Measurements from ENCODE around the gene ZDHHC14.
A peak's percentile ranks its signal among the peaks of the same experiment; 100 is the strongest.

ZDHHC14 gene

DNA sequence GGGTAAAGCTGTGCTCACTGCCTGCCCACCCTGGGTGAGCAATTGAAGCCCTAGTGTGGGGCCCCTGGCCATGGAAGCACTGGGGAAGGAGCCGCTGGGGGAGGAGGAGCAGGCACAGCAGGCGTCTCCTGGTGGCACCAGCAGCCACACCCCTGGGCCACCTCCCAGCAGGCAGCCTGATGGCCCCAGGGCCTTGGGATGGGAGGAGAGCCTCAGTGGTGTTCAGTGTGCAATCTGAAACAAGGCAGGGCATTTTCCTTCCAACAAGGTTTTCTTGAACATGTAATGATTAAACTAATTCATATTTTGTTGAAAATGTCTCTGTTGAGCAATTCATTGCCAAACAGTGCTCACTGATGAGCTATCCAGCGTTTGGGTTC, 151.0 kb downstream of the ZDHHC14 start:
- no peak for DNase-seq

GRCh38 chr6:157533048-157533871, 152.3 kb downstream of the ZDHHC14 start:
- no peak for DNase-seq

- no peak for DNase-seq
Measured at GRCh38 chr6:157534134-157534871, 153.3 kb downstream of the ZDHHC14 start.

DNA sequence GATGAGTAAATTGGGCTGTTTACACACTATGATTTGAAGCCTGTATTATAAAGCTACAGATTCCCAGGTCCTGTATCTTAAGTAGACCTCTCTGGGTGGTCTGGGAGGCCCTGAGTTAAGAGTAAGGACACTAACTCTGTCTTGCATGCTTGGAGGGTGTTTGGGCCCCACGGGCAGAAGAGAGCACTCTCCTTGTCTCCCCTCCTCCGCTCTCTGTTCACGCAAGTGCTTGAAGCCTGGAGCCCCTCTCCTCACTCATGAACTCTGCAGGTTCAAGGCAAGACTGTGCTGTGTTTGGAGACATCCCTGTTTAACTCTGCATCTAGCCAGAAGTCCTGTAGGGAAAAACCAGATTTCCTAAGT, 154.0 kb downstream of the ZDHHC14 start:
- DNase-seq, result no peak

DNA sequence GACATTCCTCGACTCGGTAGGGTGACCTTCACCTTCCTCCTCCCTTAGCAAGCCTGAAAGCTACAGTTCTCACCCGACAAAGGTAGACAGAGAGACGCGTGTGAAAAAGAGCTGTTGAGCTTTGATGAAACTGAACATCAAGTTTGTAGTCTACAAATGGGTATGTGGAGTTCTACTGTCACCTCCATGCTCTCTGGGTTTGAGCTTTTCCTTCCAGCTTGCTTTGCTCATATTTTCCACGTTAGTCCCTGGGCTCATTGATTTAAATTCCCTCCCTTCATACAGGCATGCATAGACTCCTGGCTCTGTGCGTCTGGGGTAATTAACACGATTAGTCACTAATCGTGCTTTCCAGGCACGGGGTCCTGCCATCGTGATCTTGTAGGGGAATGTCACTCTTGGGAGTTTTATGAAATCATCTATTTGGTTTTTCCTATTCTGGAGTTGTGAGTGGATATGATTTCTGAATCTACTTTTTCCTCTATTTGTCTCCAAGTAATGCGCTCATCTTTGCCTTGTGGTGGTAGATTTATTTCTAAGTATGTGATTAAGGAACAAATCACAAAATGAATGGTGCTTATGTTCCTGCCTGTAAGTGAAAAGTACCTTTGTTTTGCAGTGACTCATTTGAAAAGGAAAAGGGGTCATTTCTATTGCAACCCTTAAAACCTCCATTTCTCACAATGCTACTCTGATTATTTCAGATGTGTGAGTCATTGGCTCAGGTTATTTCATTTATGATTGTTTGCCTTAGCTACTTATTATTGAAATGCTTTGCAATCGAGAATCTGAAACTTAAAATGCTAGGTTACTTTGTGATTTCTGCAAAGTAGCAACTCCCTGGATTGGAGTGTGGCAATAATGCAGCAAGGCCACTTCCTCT, 154.6 kb downstream of the ZDHHC14 start:
- DNase-seq, result no peak

DNA sequence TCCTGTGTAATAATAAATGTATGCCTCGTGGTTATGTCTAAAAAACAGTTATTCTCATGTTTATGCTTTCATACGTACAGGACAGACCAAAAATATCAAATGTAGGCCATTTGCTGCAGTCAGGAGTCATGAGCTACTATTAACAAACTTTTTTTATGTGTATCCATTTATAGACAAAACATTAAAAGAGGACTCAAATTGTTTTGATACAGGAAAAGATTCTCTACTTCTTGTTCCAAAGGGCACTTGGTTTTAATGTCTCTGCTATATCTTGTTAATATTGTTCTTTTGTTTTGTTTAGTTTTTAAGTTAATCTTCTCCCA, 155.2 kb downstream of the ZDHHC14 start:
- no peak for DNase-seq

DNA sequence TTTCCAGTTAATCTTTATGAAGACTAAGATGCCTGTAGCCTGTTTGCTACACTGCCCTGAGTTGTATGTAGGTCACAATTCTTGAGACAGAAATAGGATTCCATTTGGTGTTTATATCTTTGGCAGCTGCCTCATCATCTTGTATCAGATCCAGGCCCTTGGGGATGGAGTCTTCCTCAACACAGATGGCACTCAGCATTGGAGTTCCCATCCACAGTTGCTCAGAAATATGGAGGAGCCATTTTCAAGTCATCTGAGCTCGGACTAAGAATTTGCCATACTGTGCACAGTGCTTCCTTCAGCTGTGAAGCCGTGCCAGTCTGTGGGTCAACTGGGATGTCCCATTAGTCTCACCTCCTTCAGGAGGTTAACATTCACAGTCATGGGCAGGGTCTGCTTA, 156.6 kb downstream of the ZDHHC14 start:
- no peak for DNase-seq

DNA sequence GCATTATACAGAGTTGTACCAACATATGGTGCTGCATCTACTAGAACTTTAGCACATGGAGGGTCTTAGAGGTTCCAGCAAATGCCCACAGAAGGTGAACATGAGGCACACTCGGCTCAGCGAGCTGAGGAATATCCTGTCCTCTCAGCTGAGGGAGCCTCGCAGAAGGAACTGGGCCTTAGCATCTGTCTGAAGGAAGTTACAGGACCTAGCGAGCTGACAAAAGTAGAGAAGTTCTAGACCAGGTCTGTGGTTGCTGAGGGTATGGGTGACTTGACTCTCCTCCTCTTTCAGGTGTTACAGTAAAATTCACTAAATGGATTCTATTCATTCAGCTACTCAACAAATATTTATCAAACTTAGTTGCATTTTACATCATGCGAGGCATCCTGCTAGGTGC, 157.2 kb downstream of the ZDHHC14 start:
- DNase-seq, result no peak

DNA sequence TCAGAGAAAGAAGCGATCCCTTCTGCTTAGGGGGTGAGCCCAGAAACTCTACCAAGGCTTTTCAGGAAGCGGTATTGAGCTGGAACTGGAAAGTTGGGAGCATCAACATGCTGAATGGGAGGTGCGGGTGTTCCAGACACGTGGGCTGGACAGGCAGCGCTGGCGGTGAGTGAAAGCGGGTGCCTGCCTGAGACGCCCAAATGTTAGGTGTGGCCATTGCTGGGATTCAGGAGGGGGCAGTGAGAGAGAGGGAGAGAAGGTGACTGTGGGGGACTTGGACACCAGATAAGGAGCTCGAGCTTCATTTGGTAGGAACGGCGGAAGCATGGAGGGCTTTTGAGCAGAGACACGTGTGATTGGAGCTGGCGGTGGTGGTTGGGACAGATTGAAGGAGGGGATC, 157.7 kb downstream of the ZDHHC14 start:
- DNase-seq, result no peak

GRCh38 chr6:157539421-157539822, 158.4 kb downstream of the ZDHHC14 start:
- no peak for DNase-seq

DNA sequence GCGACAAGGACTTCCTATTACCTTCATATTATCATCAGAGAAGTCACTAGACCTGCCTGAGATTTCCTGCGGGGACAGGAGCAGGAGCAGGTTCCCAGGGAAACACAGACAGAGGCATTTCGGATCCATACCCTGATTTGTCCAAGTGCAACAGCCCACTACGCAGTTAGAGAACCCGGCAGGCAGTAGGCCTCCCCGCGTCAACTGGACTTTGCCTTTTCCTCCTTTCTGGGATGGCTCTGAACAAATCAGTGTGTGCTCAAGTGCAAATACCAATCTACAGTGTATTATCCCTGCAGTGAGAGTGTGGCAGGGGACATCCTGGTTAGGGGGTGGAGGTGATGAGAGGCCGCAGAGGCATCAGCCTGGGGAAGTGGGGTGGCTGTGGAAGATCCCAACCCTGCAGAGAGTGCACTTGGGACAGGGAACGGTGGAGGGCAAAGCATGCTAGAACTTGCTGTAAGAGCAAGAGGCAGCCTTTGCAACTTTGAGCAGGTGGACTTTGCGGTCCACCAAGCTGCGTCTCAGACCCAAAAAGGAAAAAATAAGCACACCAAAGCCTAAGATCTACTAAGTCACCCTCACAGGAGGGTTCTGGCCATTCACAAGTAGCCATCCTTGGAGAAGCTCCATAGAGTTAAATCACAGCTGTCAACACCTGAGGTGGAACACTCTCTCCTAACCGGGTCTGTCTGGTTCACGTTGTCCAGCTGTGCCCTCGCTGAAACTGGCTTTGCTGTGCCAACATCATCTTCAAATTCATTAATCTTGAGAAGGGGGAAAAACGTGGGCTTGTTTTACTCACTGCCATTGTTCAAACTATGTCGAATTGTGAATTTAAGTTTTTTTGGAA, 159.1 kb downstream of the ZDHHC14 start:
- DNase-seq, result no peak

GRCh38 chr6:157541618-157542413, 160.8 kb downstream of the ZDHHC14 start:
- DNase-seq, result no peak

- no peak for DNase-seq
Measured at GRCh38 chr6:157542414-157543160, 161.6 kb downstream of the ZDHHC14 start.

- DNase-seq, result no peak
Measured at GRCh38 chr6:157546321-157546720, 165.3 kb downstream of the ZDHHC14 start.

DNA sequence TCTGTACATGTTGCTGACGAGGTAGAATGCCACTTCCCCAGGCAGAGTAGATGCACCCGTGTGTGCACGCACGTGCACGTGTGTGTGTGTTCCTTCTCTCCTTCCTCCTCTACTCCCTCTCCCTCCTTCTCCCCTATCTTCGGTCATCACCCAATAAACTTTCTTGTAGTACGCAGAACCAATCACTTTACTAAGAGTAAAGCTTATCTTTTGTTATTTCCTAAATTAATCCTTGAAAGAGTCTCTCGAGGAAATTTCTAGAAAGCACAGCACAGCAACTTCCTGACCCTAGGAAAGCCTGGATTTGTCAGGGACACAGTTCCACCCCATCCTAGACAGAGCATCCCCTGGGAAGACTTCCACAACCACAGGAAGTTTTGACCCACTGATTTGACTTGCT, 166.1 kb downstream of the ZDHHC14 start:
- DNase-seq, result no peak

DNA sequence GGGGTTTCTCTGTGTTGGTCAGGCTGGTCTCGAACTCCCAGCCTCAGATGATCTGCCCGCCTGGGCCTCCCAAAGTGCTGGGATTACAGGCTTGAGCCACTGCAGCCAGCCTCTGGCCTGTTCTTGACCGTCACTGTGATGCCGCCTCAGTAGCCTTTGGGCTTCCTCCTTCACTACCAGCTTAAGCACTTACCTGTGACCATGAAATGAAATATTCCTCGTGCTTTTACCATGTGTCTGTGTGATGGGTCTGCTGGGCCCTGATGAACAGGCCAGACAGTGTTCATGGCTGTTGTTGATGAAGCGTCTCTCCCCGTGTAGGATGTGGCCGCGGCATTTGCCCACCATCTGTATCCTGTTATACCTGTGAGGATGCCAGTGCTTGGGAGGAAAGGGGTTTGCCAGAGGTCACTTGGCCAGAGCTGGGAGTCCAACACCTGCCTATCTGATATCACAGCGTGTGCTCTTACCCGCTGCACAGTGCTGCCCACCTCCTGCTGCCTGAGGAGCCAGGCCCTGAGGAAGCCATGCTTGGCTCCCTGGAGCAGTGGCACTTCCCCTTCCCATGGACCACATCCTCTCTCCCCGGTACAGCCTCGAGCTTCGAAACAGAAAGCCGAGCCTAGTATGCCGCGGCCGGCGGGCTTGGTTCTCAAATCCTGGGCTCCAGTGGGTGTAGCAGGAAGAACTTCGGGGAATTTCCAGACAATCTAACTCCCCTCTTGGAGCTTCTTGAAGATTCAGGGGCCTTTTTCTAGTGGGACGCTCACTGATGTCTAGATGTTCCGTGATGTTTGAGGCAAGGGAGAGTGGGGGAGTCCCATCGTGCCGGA, 167.9 kb downstream of the ZDHHC14 start:
- peak in 1 of 51 donors; percentile 24 for DNase-seq

- DNase-seq, result no peak
Measured at GRCh38 chr6:157549468-157549745, 168.4 kb downstream of the ZDHHC14 start.

DNA sequence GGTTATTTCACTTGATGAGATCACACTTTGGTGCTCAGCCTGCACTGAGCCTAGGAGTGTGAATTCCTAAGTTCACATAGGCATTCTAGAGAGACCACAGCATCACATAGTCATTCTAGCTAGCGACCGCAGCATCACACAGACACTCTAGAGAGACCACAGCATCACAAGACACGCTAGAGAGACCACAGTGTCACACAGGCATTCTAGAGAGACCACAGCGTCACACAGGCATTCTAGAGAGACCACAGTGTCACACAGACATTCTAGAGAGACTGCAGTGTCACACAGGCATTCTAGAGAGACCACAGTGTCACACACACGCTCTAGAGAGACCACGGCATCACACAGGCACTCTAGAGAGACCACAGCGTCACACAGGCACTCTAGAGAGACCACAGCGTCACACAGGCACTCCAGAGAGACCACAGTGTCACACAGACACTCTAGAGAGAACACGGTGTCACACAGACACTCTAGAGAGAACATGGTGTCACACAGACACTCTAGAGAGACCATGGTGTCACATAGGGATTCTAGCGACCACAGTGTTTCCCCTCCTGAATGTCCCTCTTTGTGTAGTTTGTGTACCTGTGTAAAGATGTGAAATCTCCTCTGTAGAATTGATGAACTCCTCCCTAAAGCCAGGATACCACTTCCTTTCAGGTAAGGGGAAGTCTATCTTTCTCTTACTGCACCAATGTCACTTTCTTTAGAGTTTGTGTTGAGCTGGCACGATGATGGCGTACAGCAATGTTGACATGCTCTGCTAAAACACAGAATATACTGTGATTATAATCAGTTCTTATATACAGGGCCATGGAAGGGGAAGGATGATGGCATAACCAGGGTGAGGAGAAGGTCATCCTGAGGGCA, 169.4 kb downstream of the ZDHHC14 start:
- no peak for DNase-seq

Measured in hypothalamus (tissue), 51 donors.